HG03460 (cell line): Measurements from ENCODE around the gene RASA4.
"Not testable (repeated sequence)": the region's sequence is repeated elsewhere in the genome, so short reads cannot be mapped to it uniquely, and the experiment has no call there.

ENCODE experiments used
- ATAC-seq: cut with Tn5 transposase; IDR thresholded peaks from one replicate; pipeline ENCODE4 v1.9.1; 2021; ENCODE audit not compliant: unreplicated experiment

RASA4 gene

DNA sequence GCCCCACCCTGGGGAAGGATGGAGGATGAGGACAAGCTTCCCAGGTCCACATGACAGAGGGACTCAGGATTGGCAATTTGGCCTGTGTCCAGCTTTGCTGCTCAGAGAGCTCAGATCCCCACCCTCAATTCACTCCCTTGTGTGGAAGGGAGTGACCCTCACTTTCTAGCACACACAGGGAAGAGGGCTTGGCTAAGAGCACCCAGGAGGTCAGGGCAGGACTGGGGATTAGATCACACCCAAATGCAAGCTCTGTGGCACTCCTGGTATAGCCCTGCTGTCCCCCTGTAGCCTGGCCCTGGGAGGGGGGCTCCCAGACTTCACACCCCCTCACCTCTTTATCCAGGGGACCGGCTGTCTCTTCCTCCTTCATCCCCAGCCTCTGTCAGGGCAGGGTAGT lies 72.2 kb downstream of the RASA4 start:
- ATAC-seq, result not testable (repeated sequence)

DNA sequence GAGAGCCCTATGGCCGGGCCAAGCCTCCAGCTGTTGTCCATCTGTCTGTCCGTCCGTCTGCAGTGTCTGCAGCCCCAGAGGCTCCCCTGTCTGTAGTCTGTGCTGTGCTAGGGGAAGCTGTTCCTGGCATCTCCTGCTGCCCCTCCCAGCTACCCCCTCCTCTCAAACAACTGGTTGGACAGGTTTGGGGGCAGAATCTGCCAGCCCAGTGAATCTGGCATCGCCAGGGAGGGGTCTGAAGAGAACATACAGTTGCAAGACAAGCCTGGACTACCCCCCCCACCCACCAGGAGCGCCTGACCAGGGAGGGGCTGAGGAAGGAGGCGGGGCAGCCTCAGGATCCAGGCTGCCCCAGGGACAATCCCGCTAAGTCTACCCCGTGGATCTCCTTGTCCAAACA lies 73.0 kb downstream of the RASA4 start, which contains the start of gene UPK3BL2:
Gene UPK3BL2, minus strand, starts transcription at position 101 of the 400 bp plus-strand sequence. Its CDS starts 60 bp downstream, at position 41.
- not testable (repeated sequence) for ATAC-seq

DNA sequence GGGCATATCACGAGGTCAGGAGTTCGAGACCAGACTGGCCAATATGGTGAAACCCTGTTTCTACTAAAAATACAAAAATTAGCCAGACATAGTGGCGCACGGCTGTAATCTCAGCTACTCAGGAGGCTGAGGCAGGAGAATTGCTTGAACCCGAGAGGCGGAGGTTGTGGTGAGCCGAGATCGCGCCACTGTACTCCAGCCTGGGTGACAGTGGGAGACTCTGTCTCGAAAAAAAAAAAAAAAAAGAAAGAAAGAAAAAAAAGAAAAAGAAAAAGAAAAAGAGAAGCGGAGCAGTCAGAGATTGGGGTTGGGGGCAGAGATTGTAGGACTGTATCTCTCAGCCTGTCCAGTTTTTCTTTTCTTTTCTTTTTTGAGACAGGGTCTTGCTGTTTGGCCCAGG lies 73.8 kb downstream of the RASA4 start:
- not testable (repeated sequence) for ATAC-seq

DNA sequence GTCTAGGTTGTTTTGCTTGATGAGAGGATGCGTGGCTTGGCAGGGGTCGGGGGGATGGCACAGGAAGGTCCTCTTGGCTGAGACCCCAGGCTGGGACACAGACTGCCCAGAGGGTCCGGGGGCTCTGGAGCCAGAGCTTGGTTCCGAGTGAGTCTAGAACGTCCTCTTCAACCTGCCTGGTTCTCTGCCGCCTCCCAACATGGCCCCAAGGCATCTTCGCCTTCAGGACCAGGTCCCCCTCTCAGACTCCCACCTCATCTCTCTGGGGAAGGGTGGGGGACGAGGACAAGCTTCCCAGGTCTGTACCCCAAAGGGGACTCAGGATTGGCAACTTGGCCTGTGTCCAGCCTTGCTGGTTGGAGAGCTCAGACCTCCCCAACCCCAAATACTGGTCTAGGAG lies 74.5 kb downstream of the RASA4 start:
- ATAC-seq, result not testable (repeated sequence)

DNA sequence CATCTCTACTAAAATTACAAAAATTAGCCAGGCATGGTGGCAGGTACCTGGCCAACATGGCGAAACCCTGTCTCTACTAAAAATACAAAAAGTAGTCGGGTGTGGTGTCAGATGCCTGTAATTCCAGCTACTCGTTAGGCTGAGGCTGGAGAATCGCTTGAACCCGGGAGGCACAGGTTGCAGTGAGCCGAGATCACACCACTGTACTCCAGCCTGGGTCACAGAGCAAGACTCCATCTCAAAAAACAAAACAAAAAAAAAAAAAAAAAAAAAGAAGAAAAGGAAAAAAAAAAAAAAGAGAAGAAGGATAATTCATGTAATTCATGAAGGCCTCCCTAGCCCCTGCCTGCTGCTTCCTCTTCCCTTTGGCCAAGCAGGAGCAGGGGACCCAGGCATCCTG lies 76.0 kb downstream of the RASA4 start:
- not testable (repeated sequence) for ATAC-seq

DNA sequence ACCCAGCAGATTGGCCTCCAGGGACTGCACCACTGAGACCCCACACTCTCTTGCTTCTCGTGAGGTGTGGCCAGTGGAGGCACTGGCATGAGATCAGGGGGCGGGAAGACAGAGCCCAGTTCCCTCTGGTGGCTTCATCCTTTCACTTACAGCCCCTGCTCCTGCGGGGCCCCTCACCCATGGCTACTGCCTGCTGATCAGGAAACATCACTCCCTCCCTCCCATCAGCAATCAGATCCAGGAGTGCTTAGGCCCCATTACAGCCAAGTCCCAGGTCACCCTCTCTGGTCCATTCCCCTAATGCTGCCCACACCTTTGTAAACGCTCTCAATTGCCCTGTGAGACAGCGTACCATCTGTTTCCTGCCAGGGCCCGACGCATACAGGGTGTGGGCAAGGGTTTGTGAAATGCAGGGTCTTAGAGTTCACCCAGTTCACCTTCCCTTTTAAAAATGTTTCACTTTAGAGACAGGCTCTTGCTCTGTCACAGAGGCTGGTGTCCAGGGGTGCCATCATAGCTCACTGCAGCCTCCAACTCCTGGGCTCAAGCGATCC lies 81.4 kb downstream of the RASA4 start:
- not testable (repeated sequence) for ATAC-seq

DNA sequence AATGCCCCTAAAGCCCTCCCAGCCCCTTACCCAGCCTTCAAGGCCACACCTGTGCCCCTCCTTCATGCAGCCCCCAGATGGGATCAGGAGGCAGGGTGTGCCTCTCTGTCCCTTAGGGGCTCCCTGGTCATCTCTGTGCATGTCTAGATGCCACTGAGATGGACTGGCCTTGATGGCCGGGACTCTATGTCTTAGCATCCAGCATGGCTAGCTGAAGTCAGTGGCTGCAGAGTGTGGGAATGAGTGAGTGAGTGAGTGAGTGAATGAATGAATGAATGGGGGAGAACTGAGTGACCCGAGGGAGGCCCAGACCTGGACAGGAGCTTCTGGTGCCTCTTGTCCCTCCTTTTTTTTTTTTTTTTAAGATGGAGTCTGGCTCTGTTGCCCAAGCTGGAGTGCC lies 84.4 kb downstream of the RASA4 start:
- ATAC-seq, result not testable (repeated sequence)

DNA sequence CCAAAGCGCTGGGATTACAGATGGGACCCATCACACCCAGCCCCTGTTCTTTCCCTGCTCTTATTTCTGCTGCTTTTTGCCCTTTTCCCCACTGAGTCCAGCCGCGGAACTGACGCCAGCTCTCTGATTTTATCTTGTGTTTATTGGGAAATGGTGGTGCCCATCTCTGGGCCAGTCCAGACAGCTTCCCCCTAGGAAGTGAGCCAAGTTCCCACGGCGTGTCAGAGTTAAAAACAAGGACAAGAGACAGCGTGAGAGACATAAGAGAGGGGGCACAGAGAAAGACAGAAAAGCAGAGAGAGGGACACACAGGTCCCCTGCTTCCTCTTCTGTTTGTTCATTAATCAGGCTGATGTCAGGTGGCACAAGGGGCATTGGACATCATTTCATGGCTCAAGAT lies 85.0 kb downstream of the RASA4 start:
- not testable (repeated sequence) for ATAC-seq

DNA sequence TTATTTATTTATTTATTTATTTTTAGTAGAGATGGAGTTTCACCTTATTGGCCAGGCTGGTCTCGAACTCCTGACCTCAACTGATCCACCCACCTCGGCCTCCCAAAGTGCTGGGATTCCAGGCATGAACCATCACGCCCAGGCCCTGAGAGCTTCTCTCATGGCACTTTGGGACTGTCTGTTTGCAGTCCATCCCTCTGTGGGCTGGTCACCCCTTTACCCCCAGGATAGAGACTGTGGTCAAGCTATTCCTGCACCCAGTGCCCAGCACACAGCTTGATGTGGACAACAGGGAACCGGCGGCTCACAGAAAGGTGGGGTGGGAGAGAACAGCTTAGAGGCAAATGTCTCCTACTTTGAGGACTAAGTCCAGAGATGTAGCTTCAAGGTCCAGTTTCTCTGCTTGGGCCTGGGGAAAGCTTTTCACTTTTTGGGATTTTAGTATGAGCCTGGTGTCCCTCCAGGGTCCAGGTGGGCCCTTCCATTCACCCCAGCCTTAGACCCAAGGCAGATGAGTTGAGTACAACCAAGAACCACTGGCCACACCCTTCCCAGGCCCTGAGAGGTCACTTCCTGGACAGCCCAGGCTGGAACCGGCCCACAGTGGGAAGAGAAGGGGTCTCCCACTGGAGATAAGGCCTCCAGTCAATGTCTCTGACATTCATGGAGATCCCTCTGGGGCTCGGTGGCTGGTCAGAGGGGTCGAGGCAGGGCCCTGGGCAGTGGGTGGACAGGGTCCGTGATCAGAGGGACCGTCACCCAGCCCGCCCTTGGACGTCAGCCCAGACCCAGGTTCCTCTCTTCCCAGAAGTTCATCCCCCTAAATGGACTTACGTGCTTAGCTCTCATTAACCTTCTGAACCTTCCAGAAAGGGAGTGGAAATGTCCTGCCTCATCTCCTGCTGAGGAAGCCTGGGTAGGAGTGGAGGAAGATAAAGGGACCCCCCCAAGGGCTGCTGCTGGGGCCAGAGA lies 88.4 kb downstream of the RASA4 start:
- not testable (repeated sequence) for ATAC-seq

DNA sequence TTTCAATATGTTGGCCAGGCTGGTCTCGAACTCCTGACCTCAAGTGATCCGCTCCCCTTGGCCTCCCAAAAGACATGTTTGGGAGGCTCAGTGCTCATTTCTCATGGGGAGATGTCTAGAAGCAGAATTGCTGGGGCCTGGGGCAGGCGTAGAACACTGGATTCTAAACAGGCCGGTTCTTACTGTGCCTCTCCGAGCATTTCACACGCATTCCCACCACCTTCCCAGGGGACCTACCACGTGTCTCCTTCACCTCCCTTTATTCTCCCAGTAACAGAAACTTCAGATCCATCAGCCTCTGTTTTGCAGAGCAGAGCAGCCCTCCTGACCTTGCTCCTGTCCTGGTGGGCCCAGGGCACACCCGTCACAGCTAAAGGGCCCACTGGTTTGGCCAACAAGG lies 89.4 kb downstream of the RASA4 start:
- not testable (repeated sequence) for ATAC-seq

DNA sequence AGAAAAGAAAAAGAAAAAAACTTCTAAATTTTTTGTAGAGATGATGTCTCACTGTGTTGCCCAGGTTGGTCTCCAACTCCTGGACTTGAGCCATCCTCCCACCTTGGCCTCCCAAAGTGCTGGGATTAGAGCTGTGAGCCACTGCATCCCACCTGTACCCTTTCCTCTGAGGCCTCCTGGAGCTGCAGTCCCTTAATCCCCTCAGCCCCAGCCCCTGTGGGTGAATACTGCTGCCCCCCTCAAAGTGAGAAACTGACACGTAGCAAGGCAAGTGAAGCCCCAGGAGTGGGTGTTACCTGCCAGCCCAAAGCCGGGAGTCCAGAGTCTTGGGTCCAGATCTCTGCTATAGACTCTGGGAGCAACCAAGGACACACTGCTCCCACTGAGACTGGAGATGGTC lies 91.8 kb downstream of the RASA4 start:
- ATAC-seq, result not testable (repeated sequence)
